GM19372 (cell line): ENCODE data around the gene TRIML2.
"Not testable (repeated sequence)": the region's sequence is repeated elsewhere in the genome, so short reads cannot be mapped to it uniquely, and the experiment has no call there.

ENCODE experiments used
- ATAC-seq: cut with Tn5 transposase; IDR thresholded peaks from one replicate; pipeline ENCODE4 v1.9.1; 2021; ENCODE audit warnings: mild to moderate bottlenecking, low read depth, moderate library complexity; ENCODE audit not compliant: unreplicated experiment

TRIML2 gene

GRCh38 chr4:188107931-188108843 is 1.2 kb downstream of the TRIML2 start:
- no peak for ATAC-seq

- no peak for ATAC-seq
Observed at GRCh38 chr4:188106454-188106853, 2.9 kb downstream of the TRIML2 start.

GRCh38 chr4:188092824-188093223 is 16.6 kb downstream of the TRIML2 start:
- ATAC-seq = no peak

GRCh38 chr4:188086858-188087257 is 22.5 kb downstream of the TRIML2 start:
- no peak for ATAC-seq

- no peak for ATAC-seq
Observed at GRCh38 chr4:188082796-188083195, 26.6 kb downstream of the TRIML2 start.

GRCh38 chr4:188078116-188078515 is 31.3 kb downstream of the TRIML2 start:
- ATAC-seq = no peak

GRCh38 chr4:188076169-188076568 is 33.2 kb downstream of the TRIML2 start:
- ATAC-seq = no peak

GRCh38 chr4:188061083-188061482 is 48.3 kb downstream of the TRIML2 start:
- ATAC-seq = no peak

GRCh38 chr4:188053302-188053701 is 56.1 kb downstream of the TRIML2 start:
- no peak for ATAC-seq

- no peak for ATAC-seq
Observed at GRCh38 chr4:188046657-188047056, 62.7 kb downstream of the TRIML2 start.

- ATAC-seq = not testable (repeated sequence)
Observed at GRCh38 chr4:188045461-188045860, 63.9 kb downstream of the TRIML2 start.

- ATAC-seq = no peak
Observed at GRCh38 chr4:188043154-188043553, 66.2 kb downstream of the TRIML2 start.

GRCh38 chr4:188042191-188042590 is 67.2 kb downstream of the TRIML2 start:
- no peak for ATAC-seq

- no peak for ATAC-seq
Observed at GRCh38 chr4:188041721-188042120, 67.7 kb downstream of the TRIML2 start.
